PC-9 (cell line): ENCODE measurements around the gene CYP4F2. TPM values are rescaled to one million over a fixed set of nuclear protein-coding genes. Genes with fewer than 3 reads are reported as not detected.
"Not testable (repeated sequence)": the region's sequence is repeated elsewhere in the genome, so short reads cannot be mapped to it uniquely, and the experiment has no call there.

ENCODE experiments used
- BruUV-seq: library from RNA; stranded (reverse); fragments of 400-500 nt; replicated peaks from 2 replicates; lab custom pipeline; 2021; lab: Mats Ljungman, UMichigan
- CTCF ChIA-PET: fragments of 300-600 bp; sonication (Branson Sonifier 250); formaldehyde crosslinking; loops from one replicate; lab custom pipeline; 2022; ENCODE audit warnings: antibody characterized with exemption; lab: Charles Lee
- POLR2A ChIA-PET: fragments of 300-600 bp; sonication (Branson Sonifier 250); formaldehyde crosslinking; loops from one replicate; lab custom pipeline; 2022; ENCODE audit warnings: antibody characterized with exemption; ENCODE audit not compliant: unreplicated experiment; lab: Charles Lee
- DNase-seq, 2 experiments: peaks; one replicate each; pipeline versions ENCODE4 v3.0.0 to v3.0.0-alpha.2; 2015 to 2022; ENCODE audit warnings: mixed read lengths in 1 of 2
- H2AFZ ChIP-seq: fragments of 200-600 bp; sonication (generic); 2 replicates; pipeline ENCODE4 v1.8.1; 2017; ENCODE audit warnings: antibody characterized with exemption
- H3F3A ChIP-seq: fragments of 200-600 bp; sonication (generic); 2 replicates; pipeline ENCODE4 v1.8.1; 2017; ENCODE audit warnings: antibody characterized with exemption, mild to moderate bottlenecking, low read depth; ENCODE audit not compliant: insufficient read depth
- H3K27ac ChIP-seq: fragments of 200-600 bp; sonication (generic); 2 replicates; pipeline ENCODE4 v1.6.1; 2016; ENCODE audit warnings: mixed run types
- H3K27me3 ChIP-seq: fragments of 200-600 bp; sonication (generic); 2 replicates; pipeline ENCODE4 v1.6.1; 2016; ENCODE audit warnings: low read depth, mixed run types; ENCODE audit not compliant: insufficient read depth
- H3K36me3 ChIP-seq: fragments of 200-600 bp; sonication (generic); 2 replicates; pipeline ENCODE4 v1.6.1; 2016; ENCODE audit warnings: low read depth, mixed run types
- H3K4me1 ChIP-seq: fragments of 200-600 bp; sonication (generic); replicated peaks from 2 replicates; pipeline ENCODE4 v1.6.1; 2016; ENCODE audit warnings: mixed run types; ENCODE audit not compliant: insufficient read depth
- H3K4me2 ChIP-seq: fragments of 200-600 bp; sonication (generic); 2 replicates; pipeline ENCODE4 v1.6.1; 2017; ENCODE audit warnings: mixed run types
- H3K4me3 ChIP-seq: fragments of 200-600 bp; sonication (generic); 2 replicates; pipeline ENCODE4 v1.6.1; 2016; ENCODE audit warnings: mixed run types
- H3K79me2 ChIP-seq: fragments of 200-600 bp; sonication (generic); 2 replicates; pipeline ENCODE4 v1.6.1; 2017; ENCODE audit warnings: low read depth, mixed run types
- H3K9me2 ChIP-seq: fragments of 200-600 bp; sonication (generic); 2 replicates; pipeline ENCODE4 v1.8.1; 2017; ENCODE audit warnings: mild to moderate bottlenecking; ENCODE audit not compliant: insufficient read depth
- H3K9me3 ChIP-seq: fragments of 200-600 bp; sonication (generic); 2 replicates; pipeline ENCODE4 v1.8.1; 2016; ENCODE audit warnings: low read depth; ENCODE audit not compliant: insufficient read depth
- H4K20me1 ChIP-seq: fragments of 200-600 bp; sonication (generic); 2 replicates; pipeline ENCODE4 v1.8.1; 2017; ENCODE audit not compliant: insufficient read depth
- CTCF ChIP-seq: fragments of 200-600 bp; sonication (generic); conservative IDR thresholded peaks from 2 replicates; pipeline ENCODE4 v1.6.1; 2017; ENCODE audit warnings: mixed run types, antibody characterized with exemption, mild to moderate bottlenecking, moderate library complexity
- EZH2 ChIP-seq: fragments of 200-600 bp; sonication (generic); IDR thresholded peaks from 2 replicates; pipeline ENCODE4 v1.8.0; 2017; ENCODE audit warnings: antibody characterized with exemption, low read depth
- intact Hi-C: fragments of 100-400 bp; cut with micrococcal nuclease; formaldehyde crosslinking; loops from one replicate; pipeline ENCODE4 v1.10.0; 2022; ENCODE audit not compliant: unreplicated experiment
- total RNA-seq: library from RNA; stranded (reverse); gene quantifications from 2 replicates; pipeline ENCODE4 v1.2.3, GENCODE V29; 2021

CYP4F2 gene
- total RNA-seq, 1 experiment from 2014 or later: 0.31 TPM

- no peak overlapping the region for H3K4me2 ChIP-seq
- POLR2A ChIA-PET: no interaction called here
- H3K36me3 ChIP-seq: no peaks in the 10 kb centered on the region
- H3K4me3 ChIP-seq: no peak overlapping the region
- H3K27me3 ChIP-seq: no peaks in the 10 kb centered on the region
- no peaks in the 10 kb centered on the region for H3K79me2 ChIP-seq
- H3K27ac ChIP-seq: no peak overlapping the region
- DNase-seq: no peak
- peaks cover 16% of the 10 kb centered on the region; the same call in 1 of the 2 replicates for H3F3A ChIP-seq
- BruUV-seq: no TSS peak
- H2AFZ ChIP-seq: no peak overlapping the region
- H3K9me3 ChIP-seq: no peaks in the 10 kb centered on the region; the same call in 1 of the 2 replicates
- intact Hi-C loops: no loop called here
- H3K9me2 ChIP-seq: no peaks in the 10 kb centered on the region
- H3K4me1 ChIP-seq: no peaks in the 10 kb centered on the region
- no peak for TF ChIP-seq EZH2
- TF ChIP-seq CTCF: no peak
- CTCF ChIA-PET: no interaction called here
- H4K20me1 ChIP-seq: no peaks in the 10 kb centered on the region
Measured at GRCh38 chr19:15905026-15905425, 7.2 kb upstream of the CYP4F2 start.

- H3K4me1 ChIP-seq, CTCF ChIA-PET, H3K9me2 ChIP-seq, H3K9me3 ChIP-seq, intact Hi-C loops, BruUV-seq, H3K27me3 ChIP-seq, H3K36me3 ChIP-seq, POLR2A ChIA-PET, H4K20me1 ChIP-seq, H3K27ac ChIP-seq, H2AFZ ChIP-seq, H3K4me2 ChIP-seq, DNase-seq, H3F3A ChIP-seq, H3K79me2 ChIP-seq, H3K4me3 ChIP-seq: not testable (repeated sequence)
Measured at GRCh38 chr19:15902898-15903297, 5.0 kb upstream of the CYP4F2 start.

GRCh38 chr19:15902254-15902653 lies 4.4 kb upstream of the CYP4F2 start:
- TF ChIP-seq CTCF (no peak), EZH2 (no peak)

GRCh38 chr19:15900504-15900903 lies 2.6 kb upstream of the CYP4F2 start:
- no peak for DNase-seq
- TF ChIP-seq EZH2 (no peak), CTCF (no peak)
- Histone ChIP-seq H4K20me1 (no peaks in the 10 kb centered on the region), H3K4me2 (no peak overlapping the region), H3K9me2 (no peaks in the 10 kb centered on the region), H3K27me3 (no peaks in the 10 kb centered on the region), H3F3A (no peaks in the 10 kb centered on the region), H3K4me3 (no peak overlapping the region), H3K79me2 (no peaks in the 10 kb centered on the region), H2AFZ (no peak overlapping the region), H3K9me3 (no peaks in the 10 kb centered on the region), H3K4me1 (no peaks in the 10 kb centered on the region), H3K27ac (no peak overlapping the region), H3K36me3 (no peaks in the 10 kb centered on the region)
- POLR2A ChIA-PET: no interaction called here
- CTCF ChIA-PET: interaction anchor here (0.6 kb wide), 2 partner anchors 71 to 273 kb away, joined by 3 read pairs; no protein-coding TSS in a partner anchor
- BruUV-seq: no TSS peak
- intact Hi-C loops: no loop called here

More at GRCh38 chr19:15902254-15902653, 4.4 kb upstream of the CYP4F2 start:
- H3K4me2 ChIP-seq: no peak overlapping the region
- no peaks in the 10 kb centered on the region for H3K36me3 ChIP-seq
- H4K20me1 ChIP-seq: no peaks in the 10 kb centered on the region
- no peak overlapping the region for H2AFZ ChIP-seq
- no peaks in the 10 kb centered on the region for H3K79me2 ChIP-seq
- intact Hi-C loops: no loop called here
- no peaks in the 10 kb centered on the region for H3K4me1 ChIP-seq
- POLR2A ChIA-PET: interaction anchor here (0.6 kb wide), 1 partner anchor 28 kb away, joined by 4 read pairs; no protein-coding TSS in a partner anchor
- H3K27ac ChIP-seq: no peak overlapping the region
- H3K4me3 ChIP-seq: no peak overlapping the region
- CTCF ChIA-PET: no interaction called here
- no peaks in the 10 kb centered on the region for H3K27me3 ChIP-seq
- H3K9me2 ChIP-seq: no peaks in the 10 kb centered on the region
- BruUV-seq: no TSS peak
- peaks cover 5% of the 10 kb centered on the region; the same call in 1 of the 2 replicates for H3F3A ChIP-seq
- no peaks in the 10 kb centered on the region; the same call in 1 of the 2 replicates for H3K9me3 ChIP-seq
- no peak for DNase-seq

GRCh38 chr19:15900032-15900431 lies 2.2 kb upstream of the CYP4F2 start:
- H3K9me3 ChIP-seq, H3K27me3 ChIP-seq, BruUV-seq, POLR2A ChIA-PET, H3K4me1 ChIP-seq, H3F3A ChIP-seq, H3K9me2 ChIP-seq, H2AFZ ChIP-seq, DNase-seq, H3K4me2 ChIP-seq, H3K27ac ChIP-seq, H3K79me2 ChIP-seq, intact Hi-C loops, H4K20me1 ChIP-seq, H3K4me3 ChIP-seq, H3K36me3 ChIP-seq: not testable (repeated sequence)
- CTCF ChIA-PET: interaction anchor here (0.6 kb wide), 1 partner anchor 274 kb away, joined by 3 read pairs; no protein-coding TSS in a partner anchor
